GM23248 (cell line): Measurements from ENCODE around the gene MYO5B. TPM values are rescaled to one million over a fixed set of nuclear protein-coding genes. Genes with fewer than 3 reads are reported as not detected.

Experiments used
- DNase-seq: peaks from one replicate; pipeline ENCODE4 v3.0.0-alpha.2; 2015
- H2AFZ ChIP-seq: fragments of 200-600 bp; sonication (generic); 2 replicates; pipeline ENCODE4 v1.6.1; 2016; ENCODE audit warnings: antibody characterized with exemption
- H3F3A ChIP-seq: fragments of 200-600 bp; sonication (generic); 2 replicates; pipeline ENCODE4 v1.6.1; 2016; ENCODE audit warnings: mild to moderate bottlenecking, antibody characterized with exemption, mixed run types; ENCODE audit not compliant: insufficient read depth
- H3K27ac ChIP-seq: fragments of 200-600 bp; sonication (generic); 2 replicates; pipeline ENCODE4 v1.5.1; 2016; ENCODE audit warnings: mild to moderate bottlenecking
- H3K27me3 ChIP-seq: fragments of 200-600 bp; sonication (generic); replicated peaks from 2 replicates; pipeline ENCODE4 v1.6.1; 2016; ENCODE audit warnings: mild to moderate bottlenecking; ENCODE audit not compliant: insufficient read depth
- H3K36me3 ChIP-seq: fragments of 200-600 bp; sonication (generic); 2 replicates; pipeline ENCODE4 v1.6.1; 2016; ENCODE audit warnings: low read depth, mild to moderate bottlenecking
- H3K4me1 ChIP-seq: fragments of 200-600 bp; sonication (generic); 2 replicates; pipeline ENCODE4 v1.6.1; 2016; ENCODE audit warnings: mild to moderate bottlenecking; ENCODE audit not compliant: insufficient read depth
- H3K4me2 ChIP-seq: fragments of 200-600 bp; sonication (generic); one replicate; pipeline ENCODE4 v1.6.1; 2016; ENCODE audit warnings: mild to moderate bottlenecking; ENCODE audit not compliant: unreplicated experiment
- H3K4me3 ChIP-seq: fragments of 200-600 bp; sonication (generic); 2 replicates; pipeline ENCODE4 v1.5.1; 2016; ENCODE audit warnings: mild to moderate bottlenecking
- H3K79me2 ChIP-seq: fragments of 200-600 bp; sonication (generic); 2 replicates; pipeline ENCODE4 v1.6.1; 2016; ENCODE audit warnings: mild to moderate bottlenecking; ENCODE audit not compliant: insufficient read depth
- H3K9ac ChIP-seq: fragments of 200-600 bp; sonication (generic); 2 replicates; pipeline ENCODE4 v1.6.1; 2016; ENCODE audit warnings: mild to moderate bottlenecking
- H3K9me2 ChIP-seq: fragments of 200-600 bp; sonication (generic); 2 replicates; pipeline ENCODE4 v1.6.1; 2016; ENCODE audit warnings: mixed run types, mild to moderate bottlenecking, moderate library complexity; ENCODE audit not compliant: insufficient read depth
- H3K9me3 ChIP-seq: fragments of 200-600 bp; sonication (generic); one replicate; pipeline ENCODE4 v1.6.1; 2017; ENCODE audit warnings: low read depth
- H4K20me1 ChIP-seq: fragments of 200-600 bp; sonication (generic); 2 replicates; pipeline ENCODE4 v1.6.0; 2016; ENCODE audit not compliant: insufficient read depth
- EZH2 ChIP-seq: fragments of 200-600 bp; sonication (generic); IDR thresholded peaks from 2 replicates; pipeline ENCODE4 v1.6.1; 2018; ENCODE audit warnings: antibody characterized with exemption, mild to moderate bottlenecking; ENCODE audit not compliant: insufficient read depth, poor library complexity, severe bottlenecking
- EZH2phosphoT487 ChIP-seq: fragments of 200-600 bp; sonication (generic); IDR thresholded peaks from 2 replicates; pipeline ENCODE4 v1.6.1; 2018; ENCODE audit warnings: antibody characterized with exemption, moderate library complexity, mild to moderate bottlenecking, low read depth; ENCODE audit not compliant: insufficient read depth
- WGBS, 2 experiments: methylation state at CpG; one replicate each; pipeline ENCODE4 v1.1.6; 2015 to 2017; ENCODE audit warnings: low lambda C conversion rate in 2 of 2, low coverage in 1 of 2; ENCODE audit errors: missing lambda C conversion rate in 2 of 2; 5-methylcytosine and 5-hydroxymethylcytosine counted together
- in situ Hi-C: fragments of 300-500 bp; cut with MboI; formaldehyde crosslinking; loops from 2 replicates; pipeline ENCODE4 v1.15.0; 2020
- polyA plus RNA-seq: library from polyadenylated mRNA; unstranded; fragments of >200 nt; fragmentation: Nextera tagmentation; extraction: Ambion mirVana; gene quantifications from 2 replicates; pipeline ENCODE4 v1.2.1, GENCODE V29; 2016
- total RNA-seq: library from RNA; depleted of rRNA; stranded (reverse); fragments of >200 nt; shearing (Covaris generic); gene quantifications from 2 replicates; pipeline ENCODE4 v1.2.3, GENCODE V29; 2014

MYO5B gene
- total and polyA plus RNA-seq, 2 experiments from 2014 or later: 0.03 TPM; not detected in 1

- Histone ChIP-seq H3F3A (no peaks in the 10 kb centered on the region), H3K4me3 (no peak overlapping the region), H3K4me2 (no peak overlapping the region), H3K9me2 (no peaks in the 10 kb centered on the region), H2AFZ (no peak overlapping the region), H3K79me2 (no peaks in the 10 kb centered on the region), H3K4me1 (no peaks in the 10 kb centered on the region), H3K27ac (no peak overlapping the region), H3K9me3 (no peaks in the 10 kb centered on the region), H4K20me1 (no peaks in the 10 kb centered on the region), H3K36me3 (no peaks in the 10 kb centered on the region), H3K27me3 (peaks cover 4% of the 10 kb centered on the region; the same call in 1 of the 2 replicates), H3K9ac (no peak overlapping the region)
- WGBS, 2 experiments: 11 to 12% methylated on average over 4 of the region's 4 CpGs
- no peak for TF ChIP-seq EZH2
- no peak for TF ChIP-seq EZH2phosphoT487
- in situ Hi-C loops: no loop called here
- no peak for DNase-seq
Observed at GRCh38 chr18:50138181-50139064, 56.5 kb downstream of the MYO5B start.

- no peak overlapping the region for H3K27ac ChIP-seq
- no peak for DNase-seq
- peaks cover 10% of the 10 kb centered on the region; the same call in 1 of the 2 replicates for H3K27me3 ChIP-seq
- WGBS, 2 experiments: 11 to 20% methylated on average over 9 of the region's 9 CpGs
- H3K4me1 ChIP-seq: no peaks in the 10 kb centered on the region
- no peak overlapping the region for H3K9ac ChIP-seq
- H3K4me3 ChIP-seq: no peak overlapping the region
- H4K20me1 ChIP-seq: no peaks in the 10 kb centered on the region
- H2AFZ ChIP-seq: no peak overlapping the region
- no peak overlapping the region for H3K4me2 ChIP-seq
- H3K9me3 ChIP-seq: no peaks in the 10 kb centered on the region
- no peaks in the 10 kb centered on the region for H3K9me2 ChIP-seq
- H3F3A ChIP-seq: no peaks in the 10 kb centered on the region
- TF ChIP-seq EZH2phosphoT487 (no peak), EZH2 (no peak)
- H3K36me3 ChIP-seq: no peaks in the 10 kb centered on the region
- H3K79me2 ChIP-seq: no peaks in the 10 kb centered on the region
- in situ Hi-C loops: no loop called here
Observed at GRCh38 chr18:50135903-50136302, 59.0 kb downstream of the MYO5B start.

- Histone ChIP-seq H3K27me3 (peaks cover 18% of the 10 kb centered on the region; the same call in 1 of the 2 replicates), H3K9me3 (no peaks in the 10 kb centered on the region), H3K4me1 (no peaks in the 10 kb centered on the region), H2AFZ (no peak overlapping the region), H3K9me2 (no peaks in the 10 kb centered on the region), H3K79me2 (no peaks in the 10 kb centered on the region), H3K36me3 (no peaks in the 10 kb centered on the region), H3K4me3 (no peak overlapping the region), H3K4me2 (no peak overlapping the region), H4K20me1 (no peaks in the 10 kb centered on the region), H3K27ac (no peak overlapping the region), H3F3A (no peaks in the 10 kb centered on the region), H3K9ac (no peak overlapping the region)
- no peak for DNase-seq
- in situ Hi-C loops: no loop called here
- TF ChIP-seq EZH2phosphoT487: no peak
- TF ChIP-seq EZH2: no peak
- WGBS, 2 experiments: 61 to 64% methylated on average over 4 of the region's 4 CpGs
Observed at GRCh38 chr18:50133526-50133925, 61.4 kb downstream of the MYO5B start.

- in situ Hi-C loops: no loop called here
- DNase-seq: no peak
- no peak overlapping the region for H3K4me3 ChIP-seq
- no peak overlapping the region for H3K4me2 ChIP-seq
- H4K20me1 ChIP-seq: no peaks in the 10 kb centered on the region
- peaks cover 18% of the 10 kb centered on the region; the same call in 1 of the 2 replicates for H3K27me3 ChIP-seq
- H3K79me2 ChIP-seq: no peaks in the 10 kb centered on the region
- no peak overlapping the region for H3K9ac ChIP-seq
- no peak overlapping the region for H3K27ac ChIP-seq
- no peak for TF ChIP-seq EZH2phosphoT487
- TF ChIP-seq EZH2: no peak
- no peaks in the 10 kb centered on the region for H3K9me3 ChIP-seq
- H2AFZ ChIP-seq: no peak overlapping the region
- H3F3A ChIP-seq: no peaks in the 10 kb centered on the region
- no peaks in the 10 kb centered on the region for H3K36me3 ChIP-seq
- H3K9me2 ChIP-seq: no peaks in the 10 kb centered on the region
- H3K4me1 ChIP-seq: no peaks in the 10 kb centered on the region
Observed at GRCh38 chr18:50131591-50131990, 63.4 kb downstream of the MYO5B start.
